ENCODE measurements around the gene HIVEP1. TPM values are rescaled to one million over a fixed set of nuclear protein-coding genes. Genes with fewer than 3 reads are reported as not detected.

The HIVEP1 gene
- total and polyA plus RNA-seq, 2 of the 13 experiments (the other 11 are each of a cell fraction or from before 2014, with no cell fraction given), result 7.4 to 9.9 TPM

GRCh38 chr6:12009180-12009685, 2.9 kb upstream of the HIVEP1 start (continued):
- 0 out of 2 replicates have a peak, but pooled peaks have one; percentile 50 for TF ChIP-seq SMAD9 (CRISPR knock-in tag; IDR thresholded peaks at IDR 0.05)
- TF ChIP-seq SIN3A (IDR thresholded peaks at IDR 0.05; ENCODE audit: borderline replicate concordance, low read depth, low read length), result 0 out of 2 replicates have a peak, but pooled peaks have one; percentile 16
- TF ChIP-seq ZNF776 (CRISPR knock-in tag; IDR thresholded peaks at IDR 0.05), result 0 out of 2 replicates have a peak, but pooled peaks have one; percentile 10
- TF ChIP-seq ZNF724P (CRISPR knock-in tag; IDR thresholded peaks at IDR 0.05; ENCODE audit: borderline replicate concordance), result no peak
- TF ChIP-seq ZFAT (CRISPR knock-in tag; conservative IDR thresholded peaks at IDR 0.05), result 0 out of 2 replicates have a peak, but pooled peaks have one; percentile 33
- no peak for TF ChIP-seq ETV5 (CRISPR knock-in tag; IDR thresholded peaks at IDR 0.05; ENCODE audit: borderline replicate concordance)
- TF ChIP-seq NCOA5 (CRISPR knock-in tag; IDR thresholded peaks at IDR 0.05), result no peak
- TF ChIP-seq MAZ (IDR thresholded peaks at IDR 0.05; ENCODE audit: borderline replicate concordance, low read depth, low read length), result peak; percentile 69; the same call in 1 of the 2 replicates
- TF ChIP-seq MAZ (CRISPR knock-in tag; IDR thresholded peaks at IDR 0.05; ENCODE audit: low read depth), result no peak
- no peak for TF ChIP-seq FOXM1 (CRISPR knock-in tag; IDR thresholded peaks at IDR 0.05)
- TF ChIP-seq MTERF4 (CRISPR knock-in tag; IDR thresholded peaks at IDR 0.05), result no peak
- TF ChIP-seq MED13 (CRISPR knock-in tag; IDR thresholded peaks at IDR 0.05), result no peak
- 0 out of 2 replicates have a peak, but pooled peaks have one; percentile 3 for TF ChIP-seq ZSCAN29 (CRISPR knock-in tag; conservative IDR thresholded peaks at IDR 0.05)
- peak; percentile 55; the same call in 1 of the 2 replicates for TF ChIP-seq HNF4A (CRISPR knock-in tag; IDR thresholded peaks at IDR 0.05)
- peak; percentile 48; the same call in 2 of the 3 replicates for TF ChIP-seq MXI1 (IDR thresholded peaks at IDR 0.05; ENCODE audit: borderline replicate concordance, low read depth, low read length)
- TF ChIP-seq AGO1 (IDR thresholded peaks at IDR 0.05; ENCODE audit: low read depth, low read length, poor library complexity, severe bottlenecking), result no peak
- peak; percentile 13; the same call in 1 of the 2 replicates for TF ChIP-seq SPEN (CRISPR knock-in tag; IDR thresholded peaks at IDR 0.05; ENCODE audit: low read depth)
- no peak for TF ChIP-seq ZNF234 (CRISPR knock-in tag; conservative IDR thresholded peaks at IDR 0.05)
- TF ChIP-seq ZFP90 (CRISPR knock-in tag; IDR thresholded peaks at IDR 0.05; ENCODE audit: borderline replicate concordance), result no peak
- 0 out of 2 replicates have a peak, but pooled peaks have one; percentile 6 for TF ChIP-seq TAF1 (CRISPR knock-in tag; IDR thresholded peaks at IDR 0.05)
- TF ChIP-seq HNF4G (IDR thresholded peaks at IDR 0.05; ENCODE audit: borderline replicate concordance, low read depth, low read length), result peak; percentile 62; the same call in 1 of the 2 replicates
- no peak for TF ChIP-seq HNF4G (CRISPR knock-in tag; IDR thresholded peaks at IDR 0.05; ENCODE audit: borderline replicate concordance, low read depth)
- TF ChIP-seq ZNF296 (CRISPR knock-in tag; conservative IDR thresholded peaks at IDR 0.05), result no peak
- TF ChIP-seq HOXA3 (CRISPR knock-in tag; IDR thresholded peaks at IDR 0.05), result peak; percentile 44; the same call in 1 of the 2 replicates
- 0 out of 2 replicates have a peak, but pooled peaks have one; percentile 2 for TF ChIP-seq CHCHD3 (CRISPR knock-in tag; IDR thresholded peaks at IDR 0.05)
- no peak for TF ChIP-seq CHD2 (IDR thresholded peaks at IDR 0.05; ENCODE audit: low read depth, low read length)
- no peak for TF ChIP-seq ZFP36 (IDR thresholded peaks at IDR 0.05; ENCODE audit: borderline replicate concordance, low read depth, low read length, partially characterized antibody)
- TF ChIP-seq MAX (IDR thresholded peaks at IDR 0.05), result peak; percentile 82
- no peak for TF ChIP-seq ZNF468 (CRISPR knock-in tag; IDR thresholded peaks at IDR 0.05)
- no peak; the same call in 1 of the 2 replicates for TF ChIP-seq ZNF652 (CRISPR knock-in tag; IDR thresholded peaks at IDR 0.05; ENCODE audit: borderline replicate concordance, low read depth)
- no peak for TF ChIP-seq ZNF331 (CRISPR knock-in tag; IDR thresholded peaks at IDR 0.05)

All from HepG2 (cell line).